NCI-H1092 treated with DMSO at 0.1 percent for 48 hours (cell line): ENCODE results near the gene GUCY1A1.

Experiments
- DNase-seq: peaks from one replicate; lab custom pipeline; 2025; lab: John Stamatoyannopoulos, UW

Gene GUCY1A1

GRCh38 chr4:155692361-155692760 lies 25.7 kb downstream of the GUCY1A1 start:
- no peak for DNase-seq

- DNase-seq: no peak
These were observed 26.5 kb downstream of the GUCY1A1 start for GRCh38 chr4:155693015-155693663.

- no peak for DNase-seq
These were observed 27.6 kb downstream of the GUCY1A1 start for GRCh38 chr4:155694100-155694785.

GRCh38 chr4:155696226-155696625 lies 29.6 kb downstream of the GUCY1A1 start:
- no peak for DNase-seq

- no peak for DNase-seq
These were observed 30.1 kb downstream of the GUCY1A1 start for GRCh38 chr4:155696726-155697125.

- no peak for DNase-seq
These were observed 35.2 kb downstream of the GUCY1A1 start for GRCh38 chr4:155701827-155702226.

- DNase-seq: no peak
These were observed 37.0 kb downstream of the GUCY1A1 start for GRCh38 chr4:155703486-155704247.

- no peak for DNase-seq
These were observed 38.3 kb downstream of the GUCY1A1 start for GRCh38 chr4:155704841-155705404.

- DNase-seq: no peak
These were observed 39.0 kb downstream of the GUCY1A1 start for GRCh38 chr4:155705664-155706063.

- no peak for DNase-seq
These were observed 39.5 kb downstream of the GUCY1A1 start for GRCh38 chr4:155706147-155706546.

- DNase-seq: no peak
These were observed 40.6 kb downstream of the GUCY1A1 start for GRCh38 chr4:155707251-155707650.

- no peak for DNase-seq
These were observed 42.1 kb downstream of the GUCY1A1 start for GRCh38 chr4:155708782-155709181.

GRCh38 chr4:155709918-155710317 lies 43.3 kb downstream of the GUCY1A1 start:
- no peak for DNase-seq

GRCh38 chr4:155711556-155711955 lies 44.9 kb downstream of the GUCY1A1 start:
- no peak for DNase-seq

GRCh38 chr4:155712846-155713245 lies 46.2 kb downstream of the GUCY1A1 start:
- no peak for DNase-seq

GRCh38 chr4:155713911-155714310 lies 47.3 kb downstream of the GUCY1A1 start:
- no peak for DNase-seq

- DNase-seq: no peak
These were observed 55.7 kb downstream of the GUCY1A1 start for GRCh38 chr4:155722336-155722735.

- DNase-seq: no peak
These were observed 56.3 kb downstream of the GUCY1A1 start for GRCh38 chr4:155722816-155723499.

GRCh38 chr4:155724731-155725130 lies 58.1 kb downstream of the GUCY1A1 start:
- DNase-seq: no peak

- no peak for DNase-seq
These were observed 67.4 kb downstream of the GUCY1A1 start for GRCh38 chr4:155734065-155734464.

GRCh38 chr4:155734951-155735350 lies 68.3 kb downstream of the GUCY1A1 start:
- no peak for DNase-seq

- no peak for DNase-seq
These were observed 68.8 kb downstream of the GUCY1A1 start for GRCh38 chr4:155735496-155735895.
